GM19035 (cell line): ENCODE results near the gene FAM83E.
"Not testable (repeated sequence)": the region's sequence is repeated elsewhere in the genome, so short reads cannot be mapped to it uniquely, and the experiment has no call there.

Source experiments
- ATAC-seq: cut with Tn5 transposase; IDR thresholded peaks from one replicate; pipeline ENCODE4 v1.9.1; 2021; ENCODE audit not compliant: unreplicated experiment

Gene FAM83E

GRCh38 chr19:48578891-48579290, 36.0 kb downstream of the FAM83E start:
- no peak for ATAC-seq

GRCh38 chr19:48577908-48578307, 37.0 kb downstream of the FAM83E start:
- ATAC-seq = not testable (repeated sequence)

GRCh38 chr19:48575931-48576622, 38.8 kb downstream of the FAM83E start:
- no peak for ATAC-seq

- no peak for ATAC-seq
Observed at GRCh38 chr19:48573163-48573505, 41.7 kb downstream of the FAM83E start.

- ATAC-seq = no peak
Observed at GRCh38 chr19:48571378-48572162, 43.3 kb downstream of the FAM83E start.

- no peak for ATAC-seq
Observed at GRCh38 chr19:48569814-48570213, 45.1 kb downstream of the FAM83E start.

- no peak for ATAC-seq
Observed at GRCh38 chr19:48568345-48568886, 46.5 kb downstream of the FAM83E start.

GRCh38 chr19:48565090-48565489, 49.8 kb downstream of the FAM83E start:
- ATAC-seq = no peak
